Measurements from ENCODE around the gene LKAAEAR1. TPM values are rescaled to one million over a fixed set of nuclear protein-coding genes. Genes with fewer than 3 reads are reported as not detected.

LKAAEAR1 gene
- total and polyA plus RNA-seq, 2 of the 4 experiments (the other 2 are of a cell fraction) = 0.21 TPM; not detected in 1

GRCh38 chr20:64091770-64092169, 7.6 kb upstream of the LKAAEAR1 start:
- Histone ChIP-seq H3K23ac (ENCODE audit: low read depth, low read length) (no peak overlapping the region), H3K9ac (ENCODE audit: low read depth, low read length) (no peak overlapping the region), H2AFZ (replicated peaks; ENCODE audit: low read length, poor library complexity) (no peak overlapping the region), H4K8ac (ENCODE audit: low read depth in 2 of 2, low read length in 2 of 2) (no peak overlapping the region), H3K27ac (ENCODE audit: insufficient read depth, low read length) (no peak overlapping the region), H3K14ac (replicated peaks; ENCODE audit: low read depth, low read length) (no peak overlapping the region), H3K18ac (ENCODE audit: low read depth, low read length) (no peak overlapping the region), H3K4me1 (ENCODE audit: control insufficient read depth, insufficient read depth, low read length) (no peaks in the 10 kb centered on the region), H3K36me3 (ENCODE audit: control insufficient read depth, insufficient read depth, low read length) (no peaks in the 10 kb centered on the region), H2BK5ac (ENCODE audit: low read depth, low read length, poor library complexity, severe bottlenecking) (no peak overlapping the region), H3K9me1 (ENCODE audit: insufficient read depth, low read length) (no peaks in the 10 kb centered on the region), H2AK9ac (replicated peaks; ENCODE audit: low read depth, low read length, poor library complexity) (no peak overlapping the region), H3K79me1 (ENCODE audit: low read depth in 1 of 2, low read length in 2 of 2) (no peaks in the 10 kb centered on the region), H3K9me3 (ENCODE audit: control insufficient read depth, insufficient read depth, low read length) (peaks cover 5% of the 10 kb centered on the region; the same call in 1 of the 2 replicates), H2BK15ac (ENCODE audit: low read depth, low read length) (no peak overlapping the region), H4K5ac (ENCODE audit: low read depth, low read length) (no peak overlapping the region), H3K4me2 (ENCODE audit: low read depth, low read length) (no peak overlapping the region), H3K4ac (ENCODE audit: low read depth, low read length) (no peak overlapping the region), H3K27me3 (ENCODE audit: control insufficient read depth, insufficient read depth, low read length) (peaks cover 29% of the 10 kb centered on the region), H2AK5ac (ENCODE audit: low read depth, low read length) (no peak overlapping the region), H4K91ac (ENCODE audit: insufficient read depth, low read depth, low read length) (no peak overlapping the region), H2BK20ac (ENCODE audit: low read depth, low read length) (no peak overlapping the region), H4K20me1 (ENCODE audit: insufficient read depth, low read length) (0 out of 2 replicates have a peak, but pooled peaks cover 4% of the 10 kb centered on the region), H3K56ac (ENCODE audit: extremely low read depth, insufficient read depth, low read length) (no peak overlapping the region), H2BK120ac (ENCODE audit: low read depth, low read length) (no peak overlapping the region), H3K4me3 (ENCODE audit: insufficient read depth, low read depth, low read length) (no peak overlapping the region)
- ATAC-seq (ENCODE audit: low read depth) (no peak), DNase-seq (no peak)
- ChIA-PET CTCF (no interaction called here), POLR2A (ENCODE audit: unreplicated experiment) (no interaction called here)
- BruUV-seq (replicated peaks) = no TSS peak
- dilution Hi-C loops (cut with HindIII; ENCODE audit: low sequenced_read_pairs, unreplicated experiment) (no loop called here), in situ Hi-C loops (cut with MboI; ENCODE audit: low sequenced_read_pairs) (no loop called here), intact Hi-C loops (cut with micrococcal nuclease) (no loop called here)
- no peak for TF ChIP-seq RAD21 (IDR thresholded peaks at IDR 0.05; ENCODE audit: low read length)
- no peak for TF ChIP-seq MXI1 (IDR thresholded peaks at IDR 0.05; ENCODE audit: borderline replicate concordance, low read depth, low read length)
- TF ChIP-seq RCOR1 (IDR thresholded peaks at IDR 0.05; ENCODE audit: insufficient replicate concordance, low read length) = no peak
- TF ChIP-seq SMC3 (IDR thresholded peaks at IDR 0.05; ENCODE audit: low read depth, low read length) = no peak
- TF ChIP-seq CTCF (conservative IDR thresholded peaks at IDR 0.05; ENCODE audit: low read depth, low read length) = no peak
- no peak for TF ChIP-seq FOS (IDR thresholded peaks at IDR 0.05; ENCODE audit: low read depth, low read length)
- no peak for TF ChIP-seq ELK1 (IDR thresholded peaks at IDR 0.05; ENCODE audit: borderline replicate concordance, low read depth, low read length)
- TF ChIP-seq CHD1 (IDR thresholded peaks at IDR 0.05; ENCODE audit: low read depth, low read length) = no peak
- TF ChIP-seq NFE2L2 (IDR thresholded peaks at IDR 0.05; ENCODE audit: low read depth, low read length) = no peak
- WGBS, 2 experiments (ENCODE audit: extremely low coverage in 2 of 2, insufficient read length in 1 of 2) = no CpG with 5 or more reads among the region's 16 CpGs
